GM12891 (cell line): Measurements from ENCODE around the gene KLHL40.

Source experiments
- POLR2A ChIP-seq: IDR thresholded peaks from 2 replicates; pipeline ENCODE4 v1.6.1; 2011; ENCODE audit warnings: low read depth, low read length, control low read depth
- TAF1 ChIP-seq: IDR thresholded peaks from 2 replicates; pipeline ENCODE4 v1.6.1; 2011; ENCODE audit warnings: low read depth, low read length, control low read depth

GRCh38 chr3:42655980-42656679 is 29.2 kb upstream of the KLHL40 start:
- TF ChIP-seq POLR2A (no peak), TAF1 (no peak)
